AG10803 (cell line): ENCODE data around the gene SGCE.

Experiments
- DNase-seq: peaks from one replicate; pipeline ENCODE4 v3.0.0; 2010; ENCODE audit warnings: low read depth
- H3K4me3 ChIP-seq: 2 replicates; pipeline ENCODE4 v1.5.1; 2011; ENCODE audit warnings: mild to moderate bottlenecking, low read length, control low read depth
- CTCF ChIP-seq: conservative IDR thresholded peaks from 2 replicates; pipeline ENCODE4 v1.5.1; 2011; ENCODE audit warnings: mild to moderate bottlenecking, low read length, control low read depth, inconsistent platforms

The SGCE gene

GRCh38 chr7:94687810-94688209 is 31.9 kb upstream of the SGCE start:
- DNase-seq: peak; percentile 18
- no peak overlapping the region for H3K4me3 ChIP-seq
- TF ChIP-seq CTCF: no peak

DNA sequence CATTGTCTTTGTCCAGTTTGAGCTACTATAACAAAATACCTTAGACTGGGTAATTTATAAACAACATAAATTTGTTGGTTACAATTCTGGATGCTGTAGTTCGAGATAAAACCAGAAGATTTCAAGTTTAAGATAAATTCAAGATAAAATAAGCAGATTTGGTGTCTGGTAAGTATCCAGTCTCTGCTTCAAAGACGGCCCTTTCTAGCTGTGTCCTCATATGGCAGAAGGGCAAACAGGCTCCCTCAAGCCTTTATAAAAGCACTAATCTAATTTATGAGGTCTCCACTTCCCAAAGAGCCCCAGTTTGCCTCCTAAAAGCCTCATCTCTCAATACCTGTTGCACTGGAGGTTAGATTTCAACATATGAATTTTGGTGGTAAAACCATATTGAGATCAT is 31.1 kb upstream of the SGCE start:
- TF ChIP-seq CTCF: no peak

GRCh38 chr7:94683066-94683465 is 27.1 kb upstream of the SGCE start:
- no peak for DNase-seq
- H3K4me3 ChIP-seq: no peak overlapping the region
- TF ChIP-seq CTCF: no peak

More for the DNA sequence above, 31.1 kb upstream of the SGCE start:
- H3K4me3 ChIP-seq: no peak overlapping the region
- no peak for DNase-seq

GRCh38 chr7:94679358-94679757 is 23.4 kb upstream of the SGCE start:
- no peak for DNase-seq
- no peak overlapping the region for H3K4me3 ChIP-seq
- no peak for TF ChIP-seq CTCF

DNA sequence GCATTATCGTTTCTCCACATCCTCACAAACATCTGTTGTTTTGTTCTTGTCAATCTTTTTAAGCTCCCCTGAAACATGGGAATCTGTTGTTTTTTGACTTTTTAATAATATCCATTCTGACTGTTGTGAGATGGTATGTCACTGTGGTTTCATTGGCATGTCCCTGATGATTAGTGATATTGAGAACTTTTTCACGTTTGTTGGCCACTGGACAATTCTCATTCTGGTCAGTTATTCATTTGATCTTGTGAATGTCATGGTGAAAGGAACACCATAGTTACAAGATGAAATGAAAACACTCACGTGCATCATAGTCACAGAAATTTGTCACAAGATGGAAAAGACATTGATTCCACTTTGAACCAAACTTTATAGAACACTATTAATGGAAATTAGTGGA is 20.5 kb upstream of the SGCE start:
- no peak for DNase-seq
- no peak for TF ChIP-seq CTCF
- no peak overlapping the region for H3K4me3 ChIP-seq

- H3K4me3 ChIP-seq: no peak overlapping the region
- DNase-seq: no peak
- TF ChIP-seq CTCF: no peak
These were observed 19.4 kb upstream of the SGCE start for GRCh38 chr7:94675356-94675755.

- no peak for DNase-seq
- no peak overlapping the region for H3K4me3 ChIP-seq
- no peak for TF ChIP-seq CTCF
These were observed 15.7 kb upstream of the SGCE start for GRCh38 chr7:94671444-94672235.
